Measurements from ENCODE around the gene ZBTB46. TPM values are rescaled to one million over a fixed set of nuclear protein-coding genes. Genes with fewer than 3 reads are reported as not detected.

ZBTB46 gene
- total RNA-seq, 6 experiments from 2014 or later: 0.38 to 1.1 (median 0.64) TPM

- no peaks in the 10 kb centered on the region for H3K4me1 Mint-ChIP-seq (ENCODE audit: low read depth)
- TF ChIP-seq CTCF (IDR thresholded peaks at IDR 0.05): no peak
- no peak overlapping the region for H3K4me3 Mint-ChIP-seq
- no peak for DNase-seq
- H3K9me3 Mint-ChIP-seq: no peaks in the 10 kb centered on the region
- H3K36me3 Mint-ChIP-seq (ENCODE audit: low read depth): no peaks in the 10 kb centered on the region
- peaks cover 3% of the 10 kb centered on the region for H3K27me3 Mint-ChIP-seq (ENCODE audit: insufficient read depth)
- H3K27ac Mint-ChIP-seq: no peak overlapping the region
Measured at GRCh38 chr20:63789836-63790571, 41.1 kb downstream of the ZBTB46 start.

- Mint-ChIP-seq H3K4me1 (ENCODE audit: low read depth) (no peaks in the 10 kb centered on the region), H3K27me3 (ENCODE audit: insufficient read depth) (no peaks in the 10 kb centered on the region; the same call in none of the 2 replicates), H3K36me3 (ENCODE audit: low read depth) (no peaks in the 10 kb centered on the region), H3K4me3 (no peak overlapping the region), H3K9me3 (no peaks in the 10 kb centered on the region), H3K27ac (no peak overlapping the region)
- TF ChIP-seq CTCF (IDR thresholded peaks at IDR 0.05): no peak
- DNase-seq: no peak
Measured at GRCh38 chr20:63787749-63788148, 43.3 kb downstream of the ZBTB46 start.

GRCh38 chr20:63787302-63787701, 43.8 kb downstream of the ZBTB46 start:
- Mint-ChIP-seq H3K36me3 (ENCODE audit: low read depth) (no peaks in the 10 kb centered on the region), H3K4me1 (ENCODE audit: low read depth) (no peaks in the 10 kb centered on the region), H3K27ac (no peak overlapping the region), H3K9me3 (no peaks in the 10 kb centered on the region), H3K27me3 (ENCODE audit: insufficient read depth) (no peaks in the 10 kb centered on the region; the same call in none of the 2 replicates), H3K4me3 (no peak overlapping the region)
- no peak for TF ChIP-seq CTCF (IDR thresholded peaks at IDR 0.05)
- no peak for DNase-seq

GRCh38 chr20:63785691-63786131, 45.4 kb downstream of the ZBTB46 start:
- no peak for TF ChIP-seq CTCF (IDR thresholded peaks at IDR 0.05)
- Mint-ChIP-seq H3K4me3 (no peak overlapping the region), H3K9me3 (no peaks in the 10 kb centered on the region), H3K36me3 (ENCODE audit: low read depth) (no peaks in the 10 kb centered on the region), H3K27ac (no peak overlapping the region), H3K27me3 (ENCODE audit: insufficient read depth) (no peaks in the 10 kb centered on the region; the same call in 1 of the 2 replicates), H3K4me1 (ENCODE audit: low read depth) (no peaks in the 10 kb centered on the region)
- no peak for DNase-seq

GRCh38 chr20:63783970-63784369, 47.1 kb downstream of the ZBTB46 start:
- H3K4me3 Mint-ChIP-seq: no peak overlapping the region
- H3K4me1 Mint-ChIP-seq (ENCODE audit: low read depth): no peaks in the 10 kb centered on the region
- no peaks in the 10 kb centered on the region for H3K36me3 Mint-ChIP-seq (ENCODE audit: low read depth)
- no peaks in the 10 kb centered on the region for H3K9me3 Mint-ChIP-seq
- DNase-seq: no peak
- no peak overlapping the region for H3K27ac Mint-ChIP-seq
- H3K27me3 Mint-ChIP-seq (ENCODE audit: insufficient read depth): no peaks in the 10 kb centered on the region; the same call in 1 of the 2 replicates
- no peak for TF ChIP-seq CTCF (IDR thresholded peaks at IDR 0.05)
